Trophoblast cell (in vitro differentiated cells and primary cell): ENCODE measurements around the gene METAP1D.

Source experiments
- DNase-seq, 2 donors: peaks; one replicate each; pipeline ENCODE4 v3.0.0-alpha.2; 2016
- H2AFZ ChIP-seq: 2 replicates; pipeline ENCODE4 v1.6.1; 2013; ENCODE audit warnings: low read length, moderate library complexity, mild to moderate bottlenecking; ENCODE audit not compliant: insufficient read depth, poor library complexity
- H2AK5ac ChIP-seq: 2 replicates; pipeline ENCODE4 v1.6.1; 2013; ENCODE audit warnings: mild to moderate bottlenecking, low read length
- H2BK120ac ChIP-seq: 2 replicates; pipeline ENCODE4 v1.6.1; 2013; ENCODE audit warnings: low read length, mild to moderate bottlenecking, moderate library complexity; ENCODE audit not compliant: insufficient read depth, poor library complexity
- H2BK12ac ChIP-seq: 2 replicates; pipeline ENCODE4 v1.6.1; 2013; ENCODE audit warnings: mild to moderate bottlenecking, low read length, moderate library complexity
- H2BK5ac ChIP-seq: 2 replicates; pipeline ENCODE4 v1.6.1; 2013; ENCODE audit warnings: low read length, low read depth, moderate library complexity, mild to moderate bottlenecking; ENCODE audit not compliant: poor library complexity
- H3K14ac ChIP-seq: 2 replicates; pipeline ENCODE4 v1.6.1; 2013; ENCODE audit warnings: mild to moderate bottlenecking, low read length
- H3K18ac ChIP-seq: 2 replicates; pipeline ENCODE4 v1.6.1; 2013; ENCODE audit warnings: mild to moderate bottlenecking, low read length
- H3K23ac ChIP-seq: 2 replicates; pipeline ENCODE4 v1.6.1; 2013; ENCODE audit warnings: low read length
- H3K27ac ChIP-seq: 2 replicates; pipeline ENCODE4 v1.5.1; 2013; ENCODE audit warnings: low read depth, mild to moderate bottlenecking, inconsistent platforms, low read length, moderate library complexity
- H3K27me3 ChIP-seq: 2 replicates; pipeline ENCODE4 v1.6.1; 2013; ENCODE audit warnings: inconsistent platforms, mild to moderate bottlenecking, low read length, moderate library complexity; ENCODE audit not compliant: insufficient read depth
- H3K36me3 ChIP-seq, 2 experiments: 1 replicate in 1 of 2; 2 replicates in 1 of 2; pipeline ENCODE4 v1.6.1; 2013; ENCODE audit warnings: low read length in 2 of 2, mild to moderate bottlenecking in 2 of 2, moderate library complexity in 1 of 2; ENCODE audit not compliant: insufficient read depth in 2 of 2, control insufficient read depth in 1 of 2
- H3K4ac ChIP-seq: 2 replicates; pipeline ENCODE4 v1.6.1; 2013; ENCODE audit warnings: low read depth, mild to moderate bottlenecking, low read length, moderate library complexity
- H3K4me1 ChIP-seq, 2 experiments: 1 replicate in 1 of 2; 2 replicates in 1 of 2; pipeline ENCODE4 v1.6.1; 2013; ENCODE audit warnings: low read length in 2 of 2, mild to moderate bottlenecking in 2 of 2, moderate library complexity in 1 of 2; ENCODE audit not compliant: insufficient read depth in 2 of 2, control insufficient read depth in 1 of 2
- H3K4me2 ChIP-seq: 2 replicates; pipeline ENCODE4 v1.6.1; 2013; ENCODE audit warnings: inconsistent platforms, mild to moderate bottlenecking, low read length, moderate library complexity
- H3K4me3 ChIP-seq: 2 replicates; pipeline ENCODE4 v1.5.1; 2013; ENCODE audit warnings: mild to moderate bottlenecking, low read depth, low read length, inconsistent platforms
- H3K79me1 ChIP-seq: one replicate; pipeline ENCODE4 v1.6.1; 2013; ENCODE audit warnings: low read length
- H3K79me2 ChIP-seq: 2 replicates; pipeline ENCODE4 v1.6.1; 2013; ENCODE audit warnings: low read length, mild to moderate bottlenecking; ENCODE audit not compliant: control insufficient read depth, insufficient read depth, poor library complexity
- H3K9ac ChIP-seq: 2 replicates; pipeline ENCODE4 v1.6.1; 2013; ENCODE audit warnings: mild to moderate bottlenecking, low read length
- H3K9me3 ChIP-seq: 2 replicates; pipeline ENCODE4 v1.6.1; 2013; ENCODE audit warnings: low read depth, mild to moderate bottlenecking, control low read depth, inconsistent platforms, low read length; ENCODE audit not compliant: insufficient read depth
- H4K12ac ChIP-seq: 2 replicates; pipeline ENCODE4 v1.6.1; 2013; ENCODE audit warnings: low read depth, mild to moderate bottlenecking, low read length, moderate library complexity
- H4K8ac ChIP-seq: 2 replicates; pipeline ENCODE4 v1.6.1; 2013; ENCODE audit warnings: low read depth, mild to moderate bottlenecking, low read length, moderate library complexity
- H4K91ac ChIP-seq: one replicate; pipeline ENCODE4 v1.6.1; 2013; ENCODE audit warnings: low read depth, mild to moderate bottlenecking, low read length, moderate library complexity
- WGBS: extraction: QIAGEN DNeasy Blood & Tissue Kit; methylation state at CpG from one replicate; pipeline ENCODE4 v1.1.7; 2013; ENCODE audit warnings: missing lambda C conversion rate; ENCODE audit not compliant: insufficient read length, insufficient coverage; ENCODE audit errors: extremely low coverage; 5-methylcytosine and 5-hydroxymethylcytosine counted together

METAP1D gene

DNA sequence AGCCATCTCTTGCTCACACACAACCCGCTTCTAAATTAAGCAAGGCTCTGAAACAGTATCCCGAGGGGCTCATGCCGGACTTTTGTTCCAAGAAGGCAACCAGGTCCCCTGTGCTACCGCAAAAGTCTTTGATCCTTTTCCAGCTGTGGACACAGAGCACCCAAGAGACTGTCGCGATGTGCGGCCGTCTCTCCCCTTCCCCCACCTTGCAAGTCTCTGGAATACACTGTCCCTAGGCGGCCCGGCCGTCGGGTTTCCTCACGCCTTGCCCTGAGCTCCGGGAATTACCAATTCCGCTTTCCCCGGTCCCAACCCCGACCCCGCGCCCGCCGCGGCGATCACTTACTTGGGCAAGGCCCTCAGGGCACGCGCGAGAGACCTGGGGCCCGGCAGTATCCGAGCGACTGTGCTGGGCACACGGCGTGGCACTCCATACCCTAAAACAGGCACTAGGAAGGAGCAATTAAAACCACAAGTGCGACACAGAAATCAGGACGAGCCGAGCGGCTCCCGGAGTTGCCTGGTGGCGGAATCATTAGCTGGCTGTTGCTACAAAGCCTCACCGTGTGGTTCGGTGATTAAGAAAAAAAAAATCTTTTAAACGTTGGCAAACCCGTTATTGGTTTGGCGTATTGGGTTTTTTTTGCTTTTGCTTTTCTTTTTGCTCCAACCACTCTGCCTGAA is 83.3 kb downstream of the METAP1D start:
- Histone ChIP-seq H2AFZ (no peak overlapping the region), H2BK5ac (no peak overlapping the region), H3K4me1 (peaks cover 10 to 31% of the 10 kb centered on the region in 2 experiments), H3K4ac (no peak overlapping the region), H4K91ac (no peak overlapping the region), H3K27ac (no peak overlapping the region), H3K79me1 (peaks cover 30% of the 10 kb centered on the region), H3K18ac (peak overlapping the region; percentile 21), H2AK5ac (no peak overlapping the region), H4K12ac (no peak overlapping the region), H3K23ac (no peak overlapping the region), H3K9me3 (peaks cover 7% of the 10 kb centered on the region), H2BK120ac (no peak overlapping the region), H3K9ac (no peak overlapping the region), H3K36me3 (peaks cover 0 to 2% of the 10 kb centered on the region in 2 experiments), H3K79me2 (peaks cover 10% of the 10 kb centered on the region), H3K27me3 (peaks cover 58% of the 10 kb centered on the region), H4K8ac (no peak overlapping the region), H3K4me3 (no peak overlapping the region), H3K4me2 (peak overlapping the region; percentile 43), H2BK12ac (peak overlapping the region; percentile 12), H3K14ac (no peak overlapping the region)
- DNase-seq, result peak in 1 of 2 donors; percentile 61
- no CpG with 5 or more reads among the region's 42 CpGs for WGBS

DNA sequence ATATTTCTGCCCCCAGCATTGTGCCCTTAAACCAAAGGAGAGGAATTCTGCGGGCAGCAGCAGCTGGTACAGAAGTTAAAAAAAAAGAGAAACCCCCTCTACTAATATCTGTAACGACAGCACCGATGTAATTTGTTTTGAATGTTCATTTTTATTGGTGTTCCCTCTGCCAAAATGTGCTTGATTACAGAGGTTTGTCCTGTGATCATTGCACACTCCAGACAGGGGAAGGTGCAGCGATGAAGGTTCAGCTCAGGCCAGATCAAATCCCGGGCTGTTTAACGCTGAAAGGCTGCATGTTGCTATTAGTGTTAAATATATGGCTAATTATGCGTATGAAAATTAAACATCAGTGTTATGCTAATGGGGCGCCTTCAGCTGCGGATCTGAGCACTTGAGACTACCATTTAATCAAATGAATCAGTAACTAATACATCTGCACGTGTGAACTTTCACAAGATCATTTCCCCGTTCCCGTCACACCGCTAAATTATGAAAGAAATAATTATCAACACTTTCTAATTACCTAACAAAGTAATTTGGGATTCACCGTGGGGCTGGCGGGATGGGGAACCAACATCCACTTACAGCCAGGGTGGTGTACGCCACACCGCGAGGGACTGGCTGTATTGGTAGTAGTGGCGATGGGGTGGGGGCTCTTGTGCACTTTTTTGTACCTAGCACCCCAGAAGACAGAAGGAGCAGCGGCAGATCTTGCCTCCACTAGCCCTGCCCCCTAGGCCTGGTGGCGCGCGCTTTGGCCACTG is 84.1 kb downstream of the METAP1D start:
- Histone ChIP-seq H2AFZ (no peak overlapping the region), H3K18ac (no peak overlapping the region), H3K9me3 (peaks cover 7% of the 10 kb centered on the region), H2BK120ac (no peak overlapping the region), H4K8ac (no peak overlapping the region), H2BK5ac (no peak overlapping the region), H3K4ac (no peak overlapping the region), H3K14ac (no peak overlapping the region), H3K79me2 (peaks cover 10% of the 10 kb centered on the region), H3K27ac (no peak overlapping the region), H3K4me2 (peak overlapping the region; percentile 95), H3K4me1 (peaks cover 13 to 34% of the 10 kb centered on the region in 2 experiments), H4K12ac (no peak overlapping the region), H3K79me1 (peaks cover 35% of the 10 kb centered on the region), H2BK12ac (no peak overlapping the region), H3K9ac (no peak overlapping the region), H4K91ac (no peak overlapping the region), H3K36me3 (peaks cover 0 to 8% of the 10 kb centered on the region in 2 experiments), H3K27me3 (peaks cover 60% of the 10 kb centered on the region), H2AK5ac (no peak overlapping the region), H3K23ac (no peak overlapping the region), H3K4me3 (no peak overlapping the region)
- no CpG with 5 or more reads among the region's 23 CpGs for WGBS
- DNase-seq, result no peak

DNA sequence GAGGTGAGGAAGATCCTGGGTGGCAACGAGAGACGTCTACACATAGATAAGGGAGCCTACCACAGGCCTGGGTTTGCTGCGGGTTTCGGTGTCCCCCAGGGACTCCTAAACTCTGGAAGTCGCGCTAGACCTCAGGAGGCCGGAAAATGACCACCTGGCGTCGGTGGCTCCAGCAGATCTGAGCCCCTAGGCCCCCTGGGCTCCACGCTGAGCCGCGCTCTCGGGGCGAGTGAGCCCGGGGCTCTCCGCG is 84.6 kb downstream of the METAP1D start:
- H2AK5ac ChIP-seq, result no peak overlapping the region
- WGBS, result no CpG with 5 or more reads among the region's 17 CpGs
- H4K12ac ChIP-seq, result no peak overlapping the region
- peaks cover 10% of the 10 kb centered on the region for H3K79me2 ChIP-seq
- no peak overlapping the region for H2BK5ac ChIP-seq
- H3K18ac ChIP-seq, result no peak overlapping the region
- peaks cover 59% of the 10 kb centered on the region for H3K27me3 ChIP-seq
- no peak overlapping the region for H3K9ac ChIP-seq
- H3K36me3 ChIP-seq, result peaks cover 0 to 8% of the 10 kb centered on the region in 2 experiments
- no peak for DNase-seq
- peak overlapping the region; percentile 71 for H3K4me3 ChIP-seq
- H3K27ac ChIP-seq, result no peak overlapping the region
- H4K8ac ChIP-seq, result no peak overlapping the region
- no peak overlapping the region for H2BK12ac ChIP-seq
- H3K9me3 ChIP-seq, result peaks cover 7% of the 10 kb centered on the region
- peak overlapping the region; percentile 95 for H3K4me2 ChIP-seq
- peak overlapping the region; percentile 2 for H2AFZ ChIP-seq
- peaks cover 13 to 34% of the 10 kb centered on the region in 2 experiments for H3K4me1 ChIP-seq
- H4K91ac ChIP-seq, result no peak overlapping the region
- peaks cover 35% of the 10 kb centered on the region for H3K79me1 ChIP-seq
- no peak overlapping the region for H3K4ac ChIP-seq
- H2BK120ac ChIP-seq, result no peak overlapping the region
- no peak overlapping the region for H3K23ac ChIP-seq
- H3K14ac ChIP-seq, result no peak overlapping the region

DNA sequence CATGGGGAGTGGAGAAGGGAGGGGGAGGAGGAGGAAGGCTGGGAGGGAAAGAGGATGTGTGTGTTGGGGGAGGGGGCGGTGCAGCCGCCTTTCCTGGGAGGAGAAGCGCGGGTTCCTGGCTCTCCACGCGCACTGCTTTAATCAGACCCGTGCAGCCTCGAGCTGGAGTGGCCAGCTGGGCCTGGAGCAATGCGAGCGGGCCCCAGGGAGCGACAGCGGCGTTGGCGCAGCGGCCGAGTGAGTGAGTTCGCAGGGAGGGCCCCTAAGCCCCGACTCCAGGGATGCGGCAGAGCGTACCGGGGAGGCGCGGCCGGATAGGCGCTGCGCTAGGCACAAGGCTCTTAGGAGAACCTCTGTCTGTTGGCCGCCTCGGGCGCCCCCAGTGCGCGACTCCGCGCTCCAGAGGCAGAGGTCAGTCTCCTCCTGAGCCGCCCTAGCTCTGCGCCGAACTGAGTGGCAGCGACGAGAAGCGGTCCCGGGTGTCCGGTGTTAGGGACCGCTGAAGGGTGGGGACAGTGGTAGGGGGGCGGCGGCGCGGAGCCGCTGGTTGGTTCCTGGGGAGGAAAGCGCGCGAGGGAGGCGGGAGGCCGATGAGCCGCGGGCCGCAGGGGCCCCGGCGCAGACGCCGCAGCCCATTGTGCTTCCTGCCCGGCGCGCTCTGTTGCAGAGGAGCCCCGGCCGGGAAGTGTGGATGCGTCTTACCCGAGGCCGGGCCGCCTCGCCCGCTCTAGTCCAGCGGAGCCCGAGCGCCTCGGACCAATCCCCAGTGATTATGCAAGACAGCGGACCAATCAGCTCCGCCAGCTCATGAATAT is 85.1 kb downstream of the METAP1D start:
- no peak overlapping the region for H2AK5ac ChIP-seq
- H3K9ac ChIP-seq, result peak overlapping the region; percentile 70
- peak overlapping the region; percentile 71 for H3K4me3 ChIP-seq
- peak overlapping the region; percentile 28 for H2BK12ac ChIP-seq
- H3K4ac ChIP-seq, result peak overlapping the region; percentile 13
- peaks cover 59% of the 10 kb centered on the region for H3K27me3 ChIP-seq
- peak; percentile 83 to 90 for DNase-seq
- no CpG with 5 or more reads among the region's 76 CpGs for WGBS
- peaks cover 7% of the 10 kb centered on the region for H3K9me3 ChIP-seq
- H3K79me2 ChIP-seq, result peaks cover 10% of the 10 kb centered on the region
- peak overlapping the region; percentile 49 for H3K27ac ChIP-seq
- peak overlapping the region; percentile 2 for H2AFZ ChIP-seq
- H4K91ac ChIP-seq, result peak overlapping the region; percentile 58
- peak overlapping the region; percentile 10 for H4K12ac ChIP-seq
- peak overlapping the region; percentile 4 for H2BK120ac ChIP-seq
- H2BK5ac ChIP-seq, result peak overlapping the region; percentile 67
- peak overlapping the region; percentile 46 for H3K14ac ChIP-seq
- peaks cover 35% of the 10 kb centered on the region for H3K79me1 ChIP-seq
- H3K36me3 ChIP-seq, result peaks cover 0 to 8% of the 10 kb centered on the region in 2 experiments
- H3K4me2 ChIP-seq, result peak overlapping the region; percentile 95
- H3K18ac ChIP-seq, result peak overlapping the region; percentile 63
- no peak overlapping the region for H3K23ac ChIP-seq
- H3K4me1 ChIP-seq, result peaks cover 17 to 38% of the 10 kb centered on the region in 2 experiments
- H4K8ac ChIP-seq, result peak overlapping the region; percentile 49
